Measurements from ENCODE around the gene DDB1.

Gene DDB1

GRCh38 chr11:61309141-61309540 lies 23.8 kb downstream of the DDB1 start:
- Histone ChIP-seq H3K27me3 (replicated peaks in 2 of 5; ENCODE audit: control insufficient read depth in 4 of 5, insufficient read depth in 5 of 5, low read length in 4 of 5) (no peaks in the 10 kb centered on the region), H3K36me3 (ENCODE audit: control insufficient read depth in 4 of 4, insufficient read depth in 4 of 4, low read length in 3 of 4) (peaks cover 56 to 99% (median 76%) of the 10 kb centered on the region in 4 experiments), H3K9me3 (ENCODE audit: control extremely low read depth in 1 of 5, control insufficient read depth in 4 of 5, insufficient read depth in 2 of 5, low read depth in 1 of 5, low read length in 4 of 5) (no peaks in the 10 kb centered on the region), H3K4me3 (ENCODE audit: control insufficient read depth in 1 of 7, extremely low read depth in 1 of 7, insufficient read depth in 4 of 7, low read depth in 2 of 7, low read length in 6 of 7) (no peak overlapping the region), H3K4me1 (ENCODE audit: control extremely low read depth in 1 of 4, control insufficient read depth in 4 of 4, insufficient read depth in 4 of 4, low read length in 3 of 4) (no peaks in the 10 kb centered on the region), H3K27ac (ENCODE audit: insufficient read depth in 1 of 2, low read depth in 1 of 2, low read length in 2 of 2, poor library complexity in 1 of 2, severe bottlenecking in 2 of 2) (no peak overlapping the region)
- ChIA-PET POLR2A (no interaction called here), CTCF (interaction anchor here (0.9 to 1.8 kb wide), 3 partner anchors 16 to 77 kb away, joined by 3 to 5 read pairs (median 5); no protein-coding TSS in a partner anchor)
- WGBS (ENCODE audit: insufficient coverage), result 94% methylated on average over 3 of the region's 4 CpGs
- no peak for DNase-seq

DNA sequence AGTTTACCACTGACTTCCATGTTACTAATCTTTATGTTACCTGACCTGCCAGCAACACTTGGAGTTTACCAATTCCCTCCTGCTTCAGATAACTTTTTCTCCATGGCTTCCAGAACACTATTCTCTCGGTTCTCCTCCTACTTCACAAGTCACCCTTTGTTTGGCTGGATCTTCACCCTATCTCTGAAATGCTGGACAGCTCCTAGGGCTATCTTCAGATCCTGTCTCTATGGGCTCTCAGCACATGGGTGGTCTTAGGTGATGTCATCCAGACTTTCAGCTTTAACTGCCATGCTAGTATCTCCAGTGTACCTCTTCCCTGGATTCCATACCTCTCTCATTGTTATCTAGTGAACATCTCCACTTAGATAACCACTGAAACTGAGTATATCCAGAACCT lies 25.6 kb downstream of the DDB1 start:
- no peak overlapping the region for H3K4me3 ChIP-seq (ENCODE audit: control insufficient read depth in 1 of 7, extremely low read depth in 1 of 7, insufficient read depth in 4 of 7, low read depth in 2 of 7, low read length in 6 of 7)
- no peak for DNase-seq
- POLR2A ChIA-PET, result interaction anchor here (0.6 kb wide), 1 partner anchor 9 kb away, joined by 3 read pairs; no protein-coding TSS in a partner anchor
- no peaks in the 10 kb centered on the region for H3K4me1 ChIP-seq (ENCODE audit: control extremely low read depth in 1 of 4, control insufficient read depth in 4 of 4, insufficient read depth in 4 of 4, low read length in 3 of 4)
- no peak overlapping the region for H3K27ac ChIP-seq (ENCODE audit: insufficient read depth in 1 of 2, low read depth in 1 of 2, low read length in 2 of 2, poor library complexity in 1 of 2, severe bottlenecking in 2 of 2)
- 100% methylated on average over 1 of the region's 1 CpG for WGBS (ENCODE audit: insufficient coverage)
- peaks cover 50 to 98% (median 80%) of the 10 kb centered on the region in 4 experiments for H3K36me3 ChIP-seq (ENCODE audit: control insufficient read depth in 4 of 4, insufficient read depth in 4 of 4, low read length in 3 of 4)
- H3K9me3 ChIP-seq (ENCODE audit: control extremely low read depth in 1 of 5, control insufficient read depth in 4 of 5, insufficient read depth in 2 of 5, low read depth in 1 of 5, low read length in 4 of 5), result no peaks in the 10 kb centered on the region
- CTCF ChIA-PET, result interaction anchor here (1.3 kb wide), 1 partner anchor 9 kb away, joined by 5 read pairs; no protein-coding TSS in a partner anchor
- H3K27me3 ChIP-seq (replicated peaks in 2 of 5; ENCODE audit: control insufficient read depth in 4 of 5, insufficient read depth in 5 of 5, low read length in 4 of 5), result no peaks in the 10 kb centered on the region

GRCh38 chr11:61306221-61306620 lies 26.7 kb downstream of the DDB1 start:
- H3K27ac ChIP-seq (ENCODE audit: insufficient read depth in 1 of 2, low read depth in 1 of 2, low read length in 2 of 2, poor library complexity in 1 of 2, severe bottlenecking in 2 of 2), result no peak overlapping the region
- WGBS (ENCODE audit: insufficient coverage), result 100% methylated on average over 1 of the region's 1 CpG
- H3K36me3 ChIP-seq (ENCODE audit: control insufficient read depth in 4 of 4, insufficient read depth in 4 of 4, low read length in 3 of 4), result peaks cover 49 to 98% (median 80%) of the 10 kb centered on the region in 4 experiments
- H3K27me3 ChIP-seq (replicated peaks in 2 of 5; ENCODE audit: control insufficient read depth in 4 of 5, insufficient read depth in 5 of 5, low read length in 4 of 5), result no peaks in the 10 kb centered on the region
- H3K4me1 ChIP-seq (ENCODE audit: control extremely low read depth in 1 of 4, control insufficient read depth in 4 of 4, insufficient read depth in 4 of 4, low read length in 3 of 4), result no peaks in the 10 kb centered on the region
- H3K9me3 ChIP-seq (ENCODE audit: control extremely low read depth in 1 of 5, control insufficient read depth in 4 of 5, insufficient read depth in 2 of 5, low read depth in 1 of 5, low read length in 4 of 5), result no peaks in the 10 kb centered on the region
- ChIA-PET CTCF (no interaction called here), POLR2A (interaction anchor here (0.5 kb wide), 1 partner anchor 1635 kb away, joined by 3 read pairs; no protein-coding TSS in a partner anchor)
- DNase-seq, result no peak
- no peak overlapping the region for H3K4me3 ChIP-seq (ENCODE audit: control insufficient read depth in 1 of 7, extremely low read depth in 1 of 7, insufficient read depth in 4 of 7, low read depth in 2 of 7, low read length in 6 of 7)

- POLR2A ChIA-PET, result no interaction called here
- Histone ChIP-seq H3K4me1 (ENCODE audit: control extremely low read depth in 1 of 4, control insufficient read depth in 4 of 4, insufficient read depth in 4 of 4, low read length in 3 of 4) (no peaks in the 10 kb centered on the region), H3K4me3 (ENCODE audit: control insufficient read depth in 1 of 7, extremely low read depth in 1 of 7, insufficient read depth in 4 of 7, low read depth in 2 of 7, low read length in 6 of 7) (no peak overlapping the region), H3K27me3 (replicated peaks in 2 of 5; ENCODE audit: control insufficient read depth in 4 of 5, insufficient read depth in 5 of 5, low read length in 4 of 5) (no peaks in the 10 kb centered on the region), H3K36me3 (ENCODE audit: control insufficient read depth in 4 of 4, insufficient read depth in 4 of 4, low read length in 3 of 4) (peaks cover 49 to 98% (median 78%) of the 10 kb centered on the region in 4 experiments), H3K27ac (ENCODE audit: insufficient read depth in 1 of 2, low read depth in 1 of 2, low read length in 2 of 2, poor library complexity in 1 of 2, severe bottlenecking in 2 of 2) (no peak overlapping the region), H3K9me3 (ENCODE audit: control extremely low read depth in 1 of 5, control insufficient read depth in 4 of 5, insufficient read depth in 2 of 5, low read depth in 1 of 5, low read length in 4 of 5) (no peaks in the 10 kb centered on the region)
- CTCF ChIA-PET, result no interaction called here
- 96% methylated on average over 3 of the region's 7 CpGs for WGBS (ENCODE audit: insufficient coverage)
- DNase-seq, result no peak
These were observed 27.5 kb downstream of the DDB1 start for GRCh38 chr11:61305417-61305816.

- CTCF ChIA-PET, result no interaction called here
- WGBS (ENCODE audit: insufficient coverage), result 100% methylated on average over 1 of the region's 9 CpGs
- no peaks in the 10 kb centered on the region for H3K9me3 ChIP-seq (ENCODE audit: control extremely low read depth in 1 of 5, control insufficient read depth in 4 of 5, insufficient read depth in 2 of 5, low read depth in 1 of 5, low read length in 4 of 5)
- POLR2A ChIA-PET, result no interaction called here
- peaks cover 38 to 97% (median 73%) of the 10 kb centered on the region in 4 experiments for H3K36me3 ChIP-seq (ENCODE audit: control insufficient read depth in 4 of 4, insufficient read depth in 4 of 4, low read length in 3 of 4)
- no peak for DNase-seq
- H3K4me1 ChIP-seq (ENCODE audit: control extremely low read depth in 1 of 4, control insufficient read depth in 4 of 4, insufficient read depth in 4 of 4, low read length in 3 of 4), result peaks cover 0 to 3% (median 1%) of the 10 kb centered on the region in 4 experiments
- no peak overlapping the region for H3K27ac ChIP-seq (ENCODE audit: insufficient read depth in 1 of 2, low read depth in 1 of 2, low read length in 2 of 2, poor library complexity in 1 of 2, severe bottlenecking in 2 of 2)
- no peak overlapping the region for H3K4me3 ChIP-seq (ENCODE audit: control insufficient read depth in 1 of 7, extremely low read depth in 1 of 7, insufficient read depth in 4 of 7, low read depth in 2 of 7, low read length in 6 of 7)
- no peaks in the 10 kb centered on the region for H3K27me3 ChIP-seq (replicated peaks in 2 of 5; ENCODE audit: control insufficient read depth in 4 of 5, insufficient read depth in 5 of 5, low read length in 4 of 5)
These were observed 29.2 kb downstream of the DDB1 start for GRCh38 chr11:61303725-61304124.

- H3K9me3 ChIP-seq (ENCODE audit: control extremely low read depth in 1 of 5, control insufficient read depth in 4 of 5, insufficient read depth in 2 of 5, low read depth in 1 of 5, low read length in 4 of 5), result no peaks in the 10 kb centered on the region
- no peak overlapping the region for H3K4me3 ChIP-seq (ENCODE audit: control insufficient read depth in 1 of 7, extremely low read depth in 1 of 7, insufficient read depth in 4 of 7, low read depth in 2 of 7, low read length in 6 of 7)
- H3K4me1 ChIP-seq (ENCODE audit: control extremely low read depth in 1 of 4, control insufficient read depth in 4 of 4, insufficient read depth in 4 of 4, low read length in 3 of 4), result peaks cover 0 to 15% (median 6%) of the 10 kb centered on the region in 4 experiments
- WGBS (ENCODE audit: insufficient coverage), result 97% methylated on average over 11 of the region's 13 CpGs
- H3K27me3 ChIP-seq (replicated peaks in 2 of 5; ENCODE audit: control insufficient read depth in 4 of 5, insufficient read depth in 5 of 5, low read length in 4 of 5), result no peaks in the 10 kb centered on the region
- ChIA-PET CTCF (interaction anchor here (1.4 kb wide), 1 partner anchor 11 kb away, joined by 3 read pairs; no protein-coding TSS in a partner anchor), POLR2A (no interaction called here)
- DNase-seq, result no peak
- H3K27ac ChIP-seq (ENCODE audit: insufficient read depth in 1 of 2, low read depth in 1 of 2, low read length in 2 of 2, poor library complexity in 1 of 2, severe bottlenecking in 2 of 2), result no peak overlapping the region
- H3K36me3 ChIP-seq (ENCODE audit: control insufficient read depth in 4 of 4, insufficient read depth in 4 of 4, low read length in 3 of 4), result peaks cover 28 to 88% (median 64%) of the 10 kb centered on the region in 4 experiments
These were observed 30.4 kb downstream of the DDB1 start for GRCh38 chr11:61302550-61302949.

- no peak for DNase-seq
- Histone ChIP-seq H3K27ac (ENCODE audit: insufficient read depth in 1 of 2, low read depth in 1 of 2, low read length in 2 of 2, poor library complexity in 1 of 2, severe bottlenecking in 2 of 2) (no peak overlapping the region), H3K27me3 (replicated peaks in 2 of 5; ENCODE audit: control insufficient read depth in 4 of 5, insufficient read depth in 5 of 5, low read length in 4 of 5) (no peaks in the 10 kb centered on the region), H3K36me3 (ENCODE audit: control insufficient read depth in 4 of 4, insufficient read depth in 4 of 4, low read length in 3 of 4) (peaks cover 13 to 55% (median 40%) of the 10 kb centered on the region in 4 experiments), H3K9me3 (ENCODE audit: control extremely low read depth in 1 of 5, control insufficient read depth in 4 of 5, insufficient read depth in 2 of 5, low read depth in 1 of 5, low read length in 4 of 5) (no peaks in the 10 kb centered on the region), H3K4me1 (ENCODE audit: control extremely low read depth in 1 of 4, control insufficient read depth in 4 of 4, insufficient read depth in 4 of 4, low read length in 3 of 4) (peaks cover 4 to 44% (median 33%) of the 10 kb centered on the region in 4 experiments), H3K4me3 (ENCODE audit: control insufficient read depth in 1 of 7, extremely low read depth in 1 of 7, insufficient read depth in 4 of 7, low read depth in 2 of 7, low read length in 6 of 7) (no peak overlapping the region)
- 86% methylated on average over 3 of the region's 4 CpGs for WGBS (ENCODE audit: insufficient coverage)
- ChIA-PET POLR2A (interaction anchor here (0.6 kb wide), 1 partner anchor 8 kb away, joined by 3 read pairs; no protein-coding TSS in a partner anchor), CTCF (no interaction called here)
These were observed 34.2 kb downstream of the DDB1 start for GRCh38 chr11:61298663-61299244.
